Mesenchymal stem cell (in vitro differentiated cells and primary cell): ENCODE data around the gene MRPL28.
A peak's percentile ranks its signal among the peaks of the same experiment; 100 is the strongest.
"Not testable (repeated sequence)": the region's sequence is repeated elsewhere in the genome, so short reads cannot be mapped to it uniquely, and the experiment has no call there.

ENCODE experiments used
- DNase-seq: peaks from one replicate; pipeline ENCODE4 v3.0.0-alpha.2; 2013
- H2AFZ ChIP-seq: one replicate; pipeline ENCODE4 v1.6.1; 2013; ENCODE audit warnings: low read depth, mild to moderate bottlenecking, control low read depth, inconsistent platforms, low read length, moderate library complexity
- H2AK5ac ChIP-seq: 2 replicates; pipeline ENCODE4 v1.6.1; 2013; ENCODE audit warnings: low read length, moderate library complexity, mild to moderate bottlenecking, inconsistent platforms; ENCODE audit not compliant: severe bottlenecking
- H2BK120ac ChIP-seq: one replicate; pipeline ENCODE4 v1.6.1; 2013; ENCODE audit warnings: low read depth, mild to moderate bottlenecking, inconsistent platforms, low read length, moderate library complexity
- H2BK12ac ChIP-seq, 2 experiments: one replicate each; pipeline ENCODE4 v1.6.1; 2013; ENCODE audit warnings: inconsistent platforms in 2 of 2, low read length in 2 of 2, mild to moderate bottlenecking in 2 of 2, moderate library complexity in 2 of 2, control low read depth in 1 of 2
- H2BK15ac ChIP-seq: one replicate; pipeline ENCODE4 v1.6.1; 2013; ENCODE audit warnings: mild to moderate bottlenecking, low read depth, inconsistent platforms; ENCODE audit not compliant: poor library complexity, severe bottlenecking
- H2BK5ac ChIP-seq: 2 replicates; pipeline ENCODE4 v1.6.1; 2013; ENCODE audit warnings: low read depth, mild to moderate bottlenecking, low read length, control low read depth, inconsistent platforms; ENCODE audit not compliant: poor library complexity, severe bottlenecking
- H3K14ac ChIP-seq, 2 experiments: one replicate each; pipeline ENCODE4 v1.6.1; 2013; ENCODE audit warnings: inconsistent platforms in 2 of 2, low read length in 2 of 2, control low read depth in 1 of 2, mild to moderate bottlenecking in 1 of 2, moderate library complexity in 1 of 2
- H3K18ac ChIP-seq, 2 experiments: one replicate each; pipeline ENCODE4 v1.6.1; 2013; ENCODE audit warnings: inconsistent platforms in 2 of 2, low read length in 2 of 2, control low read depth in 1 of 2, low read depth in 1 of 2, mild to moderate bottlenecking in 1 of 2
- H3K23ac ChIP-seq, 2 experiments: one replicate each; pipeline ENCODE4 v1.6.1; 2013; ENCODE audit warnings: inconsistent platforms in 2 of 2, low read length in 2 of 2, mild to moderate bottlenecking in 2 of 2, moderate library complexity in 2 of 2, control low read depth in 1 of 2
- H3K27ac ChIP-seq: 2 replicates; pipeline ENCODE4 v1.5.1; 2013; ENCODE audit warnings: mild to moderate bottlenecking, moderate library complexity, low read length, control low read depth, inconsistent platforms; ENCODE audit not compliant: poor library complexity, severe bottlenecking
- H3K27me3 ChIP-seq, 2 experiments: 2 replicates each; pipeline versions ENCODE4 v1.6.1 to v1.7.0; 2013; ENCODE audit warnings: low read length in 2 of 2, mild to moderate bottlenecking in 2 of 2, moderate library complexity in 2 of 2, control low read depth in 1 of 2, inconsistent platforms in 1 of 2; ENCODE audit not compliant: control insufficient read depth in 1 of 2, insufficient read depth in 1 of 2
- H3K36me3 ChIP-seq, 2 experiments: 2 replicates each; pipeline versions ENCODE4 v1.6.1 to v1.7.0; 2013; ENCODE audit warnings: low read length in 2 of 2, control low read depth in 1 of 2, inconsistent platforms in 1 of 2, low read depth in 1 of 2, mild to moderate bottlenecking in 1 of 2; ENCODE audit not compliant: insufficient read depth in 2 of 2, control insufficient read depth in 1 of 2
- H3K4ac ChIP-seq, 2 experiments: one replicate each; pipeline ENCODE4 v1.6.1; 2013; ENCODE audit warnings: inconsistent platforms in 2 of 2, low read length in 2 of 2, mild to moderate bottlenecking in 2 of 2, moderate library complexity in 2 of 2, control low read depth in 1 of 2, low read depth in 1 of 2
- H3K4me1 ChIP-seq: 2 replicates; pipeline ENCODE4 v1.6.1; 2013; ENCODE audit warnings: low read depth, low read length, control low read depth; ENCODE audit not compliant: control insufficient read depth, insufficient read depth
- H3K4me2 ChIP-seq: 2 replicates; pipeline ENCODE4 v1.6.1; 2013; ENCODE audit warnings: low read length, mild to moderate bottlenecking, inconsistent platforms; ENCODE audit not compliant: poor library complexity, severe bottlenecking
- H3K4me3 ChIP-seq, 2 experiments: 2 replicates each; pipeline versions ENCODE4 v1.5.1 to v1.7.0; 2013; ENCODE audit warnings: low read length in 2 of 2, mild to moderate bottlenecking in 2 of 2, control low read depth in 1 of 2, low read depth in 1 of 2; ENCODE audit not compliant: insufficient read depth in 1 of 2
- H3K79me1 ChIP-seq: replicated peaks from 2 replicates; pipeline ENCODE4 v1.6.1; 2013; ENCODE audit warnings: mild to moderate bottlenecking, control low read depth, low read length, inconsistent platforms; ENCODE audit not compliant: poor library complexity, severe bottlenecking
- H3K9ac ChIP-seq: 2 replicates; pipeline ENCODE4 v1.7.0; 2013; ENCODE audit warnings: mild to moderate bottlenecking, low read length, moderate library complexity
- H3K9me3 ChIP-seq: 2 replicates; pipeline ENCODE4 v1.7.0; 2013; ENCODE audit warnings: mild to moderate bottlenecking, low read length; ENCODE audit not compliant: control insufficient read depth
- H4K8ac ChIP-seq: one replicate; pipeline ENCODE4 v1.6.1; 2013; ENCODE audit warnings: inconsistent platforms, mild to moderate bottlenecking, low read length, moderate library complexity
- H4K91ac ChIP-seq: one replicate; pipeline ENCODE4 v1.6.1; 2013; ENCODE audit warnings: mild to moderate bottlenecking, low read length, inconsistent platforms
- WGBS: methylation state at CpG from one replicate; pipeline ENCODE4 v1.1.7; 2013; ENCODE audit warnings: mixed read lengths; 5-methylcytosine and 5-hydroxymethylcytosine counted together

Gene MRPL28

DNA sequence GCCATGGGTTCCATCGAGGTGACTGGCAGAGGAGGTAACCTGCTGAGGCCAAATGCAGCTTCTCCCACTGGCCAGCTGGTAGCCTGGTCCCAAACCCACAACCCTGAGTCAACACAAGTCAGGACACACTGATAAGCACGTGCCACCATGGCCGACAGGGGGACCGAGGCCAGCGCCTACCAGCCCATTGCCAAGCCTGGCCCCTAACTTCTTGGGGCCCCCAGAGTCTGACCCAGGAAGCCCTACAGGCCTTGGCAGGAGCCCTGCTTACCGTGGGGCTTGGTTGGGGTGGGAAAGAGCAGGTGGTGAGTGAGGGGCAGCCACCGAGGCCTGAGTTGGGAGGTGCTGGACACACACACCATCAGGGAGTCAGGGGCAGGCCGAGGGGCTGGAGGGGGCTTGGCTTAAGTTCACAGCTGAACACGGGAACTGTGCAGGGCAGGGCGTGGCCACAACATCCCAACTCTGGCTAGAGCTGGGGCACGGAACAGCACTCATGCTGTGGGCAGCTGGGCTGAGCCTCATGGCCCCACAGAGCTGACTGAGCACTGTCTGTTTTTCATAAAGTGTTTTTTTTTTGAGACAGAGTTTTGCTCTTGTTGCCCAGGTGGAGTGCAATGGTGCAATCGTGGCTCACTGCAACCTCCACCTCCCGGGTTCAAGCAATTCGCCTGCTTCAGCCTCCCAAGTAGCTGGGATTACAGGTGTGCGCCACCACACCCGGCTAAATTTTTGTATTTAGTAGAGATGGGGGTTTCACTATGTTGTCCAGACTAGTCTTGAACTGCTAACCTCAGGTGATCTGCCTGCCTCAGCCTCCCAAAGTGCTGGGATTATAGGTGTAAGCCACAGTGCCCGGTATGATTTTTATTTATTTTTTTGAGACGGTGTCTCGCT, 5.5 kb downstream of the MRPL28 start:
- Histone ChIP-seq H3K14ac (peak overlapping the region in 1 of 2 experiments; percentile 75), H3K23ac (peak overlapping the region in 1 of 2 experiments; percentile 50), H3K79me1 (peaks cover 13% of the 10 kb centered on the region), H2BK120ac (no peak overlapping the region), H4K91ac (no peak overlapping the region), H2AFZ (no peak overlapping the region), H3K4me3 (no peak overlapping the region), H3K36me3 (peaks cover 28 to 46% of the 10 kb centered on the region in 2 experiments), H2AK5ac (no peak overlapping the region), H2BK5ac (no peak overlapping the region), H4K8ac (no peak overlapping the region), H3K27ac (no peak overlapping the region), H3K4ac (no peak overlapping the region), H3K18ac (no peak overlapping the region), H3K9ac (no peak overlapping the region), H2BK15ac (no peak overlapping the region), H2BK12ac (no peak overlapping the region), H3K27me3 (peaks cover 7 to 27% of the 10 kb centered on the region in 2 experiments), H3K4me2 (no peak overlapping the region), H3K9me3 (no peaks in the 10 kb centered on the region), H3K4me1 (peaks cover 20% of the 10 kb centered on the region)
- no peak for DNase-seq
- 89% methylated on average over 17 of the region's 19 CpGs for WGBS

DNA sequence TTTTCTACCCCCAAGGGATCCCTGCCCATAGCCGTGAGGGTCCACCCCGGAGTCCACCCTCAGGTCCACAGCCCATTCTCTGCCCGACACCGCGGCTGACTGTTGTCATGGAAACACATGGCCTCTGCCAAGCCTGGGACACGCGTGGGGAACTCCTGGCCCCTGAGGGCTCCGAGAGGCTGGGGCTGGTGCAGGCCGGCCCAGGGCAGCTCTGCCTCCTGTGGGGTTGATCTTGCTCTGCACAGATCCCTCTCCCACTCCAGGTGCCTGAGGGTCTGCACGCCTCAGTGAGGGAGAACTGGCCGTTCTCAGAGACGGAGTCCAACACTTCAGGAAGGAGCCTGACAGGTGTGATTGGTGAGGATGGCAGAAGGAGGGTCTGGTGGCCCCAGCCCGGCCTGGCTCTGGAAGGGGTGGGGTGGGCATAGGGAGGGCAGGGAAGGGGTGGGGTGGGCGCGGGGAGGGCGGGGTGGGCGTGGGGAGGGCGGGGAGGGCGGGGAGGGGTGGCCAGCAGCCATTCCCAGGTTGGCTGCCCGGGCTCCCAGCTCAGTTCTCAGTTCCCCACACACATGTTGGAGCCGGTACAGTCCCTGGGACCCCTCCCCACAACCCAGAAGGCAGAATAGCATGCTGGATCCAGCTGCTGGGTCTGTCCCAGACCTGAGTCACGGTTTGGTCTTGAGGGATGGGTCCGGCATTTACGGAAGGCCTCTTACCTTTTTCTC, 6.4 kb downstream of the MRPL28 start:
- Histone ChIP-seq H4K8ac (no peak overlapping the region), H2BK120ac (no peak overlapping the region), H2AK5ac (no peak overlapping the region), H3K27ac (no peak overlapping the region), H2BK5ac (no peak overlapping the region), H2BK12ac (no peak overlapping the region), H3K18ac (no peak overlapping the region), H3K4me1 (peaks cover 12% of the 10 kb centered on the region), H3K4me3 (no peak overlapping the region), H3K36me3 (peaks cover 28 to 39% of the 10 kb centered on the region in 2 experiments), H3K4ac (no peak overlapping the region), H3K4me2 (no peak overlapping the region), H2BK15ac (no peak overlapping the region), H2AFZ (no peak overlapping the region), H3K14ac (no peak overlapping the region), H3K27me3 (peaks cover 7 to 27% of the 10 kb centered on the region in 2 experiments), H3K23ac (no peak overlapping the region), H3K79me1 (peaks cover 7% of the 10 kb centered on the region), H4K91ac (peak overlapping the region; percentile 61), H3K9ac (no peak overlapping the region), H3K9me3 (no peaks in the 10 kb centered on the region)
- 90% methylated on average over 16 of the region's 24 CpGs for WGBS
- DNase-seq = no peak

- H2AFZ ChIP-seq = no peak overlapping the region
- H3K36me3 ChIP-seq = peaks cover 21 to 32% of the 10 kb centered on the region in 2 experiments
- no peak overlapping the region for H3K27ac ChIP-seq
- 77% methylated on average over 20 of the region's 20 CpGs for WGBS
- H2BK15ac ChIP-seq = no peak overlapping the region
- H3K4me1 ChIP-seq = peaks cover 10% of the 10 kb centered on the region
- no peak overlapping the region for H2BK12ac ChIP-seq
- H3K9ac ChIP-seq = no peak overlapping the region
- H3K4me3 ChIP-seq = no peak overlapping the region
- no peak overlapping the region for H4K8ac ChIP-seq
- H3K27me3 ChIP-seq = peaks cover 7 to 27% of the 10 kb centered on the region in 2 experiments
- peaks cover 2% of the 10 kb centered on the region for H3K79me1 ChIP-seq
- no peak overlapping the region for H2BK120ac ChIP-seq
- H2BK5ac ChIP-seq = no peak overlapping the region
- no peak overlapping the region for H4K91ac ChIP-seq
- no peak overlapping the region for H3K4ac ChIP-seq
- no peaks in the 10 kb centered on the region for H3K9me3 ChIP-seq
- no peak overlapping the region for H2AK5ac ChIP-seq
- H3K18ac ChIP-seq = no peak overlapping the region
- H3K23ac ChIP-seq = no peak overlapping the region
- DNase-seq = no peak
- H3K14ac ChIP-seq = no peak overlapping the region
- no peak overlapping the region for H3K4me2 ChIP-seq
These were observed 7.1 kb downstream of the MRPL28 start for GRCh38 chr16:363110-363765.

GRCh38 chr16:362702-362999, 7.7 kb downstream of the MRPL28 start:
- H2BK5ac ChIP-seq, H2BK12ac ChIP-seq, H3K18ac ChIP-seq, H3K4me1 ChIP-seq, H4K8ac ChIP-seq, H3K9me3 ChIP-seq, H2BK15ac ChIP-seq, H2AFZ ChIP-seq, H3K23ac ChIP-seq, H3K4me3 ChIP-seq, H3K79me1 ChIP-seq, H3K4ac ChIP-seq, DNase-seq, H3K27ac ChIP-seq, H2BK120ac ChIP-seq, H3K4me2 ChIP-seq, H4K91ac ChIP-seq, H3K14ac ChIP-seq, H3K9ac ChIP-seq, H2AK5ac ChIP-seq: not testable (repeated sequence)
- Histone ChIP-seq H3K27me3 (peaks cover 7 to 27% of the 10 kb centered on the region in 2 experiments), H3K36me3 (peaks cover 15 to 26% of the 10 kb centered on the region in 2 experiments)
- WGBS = 93% methylated on average over 17 of the region's 24 CpGs
